ENCODE measurements around the gene CHST11. TPM values are rescaled to one million over a fixed set of nuclear protein-coding genes. Genes with fewer than 3 reads are reported as not detected.

Gene CHST11
- total and polyA plus RNA-seq, 4 donors, result 0.57 to 11.1 (median 3.7) TPM

- no peak for TF ChIP-seq FOXA2 (IDR thresholded peaks at IDR 0.05)
- Histone ChIP-seq H3K4me3 (ENCODE audit: low read depth in 1 of 3, low read length in 3 of 3) (no peak overlapping the region), H3K27ac (ENCODE audit: low read depth in 1 of 2, low read length in 2 of 2) (no peak overlapping the region), H3K9ac (ENCODE audit: low read depth in 1 of 2, low read length in 2 of 2) (no peak overlapping the region), H3K9me3 (ENCODE audit: control insufficient read depth in 4 of 4, low read length in 3 of 4) (no peaks in the 10 kb centered on the region), H3K27me3 (ENCODE audit: control insufficient read depth in 4 of 4, insufficient read depth in 4 of 4, low read length in 3 of 4) (no peaks in the 10 kb centered on the region), H3K36me3 (ENCODE audit: control insufficient read depth in 4 of 4, insufficient read depth in 3 of 4, low read depth in 1 of 4, low read length in 3 of 4) (no peaks in the 10 kb centered on the region), H3K4me1 (ENCODE audit: control insufficient read depth in 4 of 4, insufficient read depth in 4 of 4, low read length in 3 of 4) (no peaks in the 10 kb centered on the region)
- no peak for DNase-seq (ENCODE audit: low spot score)
- WGBS, result 88% methylated on average over 3 of the region's 3 CpGs
Observed at GRCh38 chr12:104479123-104479662, 22.4 kb downstream of the CHST11 start.

GRCh38 chr12:104480012-104480411 is 23.3 kb downstream of the CHST11 start:
- no peak for DNase-seq (ENCODE audit: low spot score)
- Histone ChIP-seq H3K27me3 (ENCODE audit: control insufficient read depth in 4 of 4, insufficient read depth in 4 of 4, low read length in 3 of 4) (no peaks in the 10 kb centered on the region), H3K36me3 (ENCODE audit: control insufficient read depth in 4 of 4, insufficient read depth in 3 of 4, low read depth in 1 of 4, low read length in 3 of 4) (no peaks in the 10 kb centered on the region), H3K4me1 (ENCODE audit: control insufficient read depth in 4 of 4, insufficient read depth in 4 of 4, low read length in 3 of 4) (no peaks in the 10 kb centered on the region), H3K4me3 (ENCODE audit: low read depth in 1 of 3, low read length in 3 of 3) (no peak overlapping the region), H3K9ac (ENCODE audit: low read depth in 1 of 2, low read length in 2 of 2) (no peak overlapping the region), H3K27ac (ENCODE audit: low read depth in 1 of 2, low read length in 2 of 2) (no peak overlapping the region), H3K9me3 (ENCODE audit: control insufficient read depth in 4 of 4, low read length in 3 of 4) (no peaks in the 10 kb centered on the region)
- 85% methylated on average over 3 of the region's 3 CpGs for WGBS
- no peak for TF ChIP-seq JUND (IDR thresholded peaks at IDR 0.05)
- TF ChIP-seq SP1 (IDR thresholded peaks at IDR 0.05), result no peak
- TF ChIP-seq RAD21 (IDR thresholded peaks at IDR 0.05), result no peak
- no peak for TF ChIP-seq YY1 (IDR thresholded peaks at IDR 0.05)
- TF ChIP-seq EGR1 (IDR thresholded peaks at IDR 0.05; ENCODE audit: low read depth in 2 of 2), result no peak
- TF ChIP-seq GABPA (IDR thresholded peaks at IDR 0.05 in 1 of 2, conservative IDR thresholded peaks at IDR 0.05 in 1 of 2), result no peak
- TF ChIP-seq REST (IDR thresholded peaks at IDR 0.05), result no peak

GRCh38 chr12:104480826-104481440 is 24.2 kb downstream of the CHST11 start:
- H3K9me3 ChIP-seq (ENCODE audit: control insufficient read depth in 4 of 4, low read length in 3 of 4), result no peaks in the 10 kb centered on the region
- H3K27ac ChIP-seq (ENCODE audit: low read depth in 1 of 2, low read length in 2 of 2), result no peak overlapping the region
- no peak overlapping the region for H3K9ac ChIP-seq (ENCODE audit: low read depth in 1 of 2, low read length in 2 of 2)
- DNase-seq (ENCODE audit: low spot score), result no peak
- no peaks in the 10 kb centered on the region for H3K4me1 ChIP-seq (ENCODE audit: control insufficient read depth in 4 of 4, insufficient read depth in 4 of 4, low read length in 3 of 4)
- no peaks in the 10 kb centered on the region for H3K27me3 ChIP-seq (ENCODE audit: control insufficient read depth in 4 of 4, insufficient read depth in 4 of 4, low read length in 3 of 4)
- H3K36me3 ChIP-seq (ENCODE audit: control insufficient read depth in 4 of 4, insufficient read depth in 3 of 4, low read depth in 1 of 4, low read length in 3 of 4), result no peaks in the 10 kb centered on the region
- TF ChIP-seq JUND (IDR thresholded peaks at IDR 0.05), result no peak
- no peak for TF ChIP-seq RAD21 (IDR thresholded peaks at IDR 0.05)
- TF ChIP-seq FOXA1 (IDR thresholded peaks at IDR 0.05), result no peak
- TF ChIP-seq MAX (IDR thresholded peaks at IDR 0.05), result no peak
- TF ChIP-seq HNF4G (IDR thresholded peaks at IDR 0.05), result no peak
- TF ChIP-seq CTCF (IDR thresholded peaks at IDR 0.05; ENCODE audit: low read depth, low read length, missing input control), result no peak
- no peak for TF ChIP-seq SP1 (IDR thresholded peaks at IDR 0.05)
- no peak for TF ChIP-seq ATF3 (IDR thresholded peaks at IDR 0.05)
- no peak for TF ChIP-seq YY1 (IDR thresholded peaks at IDR 0.05)
- no peak for TF ChIP-seq ZBTB33 (IDR thresholded peaks at IDR 0.05)
- no peak for TF ChIP-seq NR2F2 (IDR thresholded peaks at IDR 0.05)
- no peak for TF ChIP-seq EGR1 (IDR thresholded peaks at IDR 0.05; ENCODE audit: low read depth in 2 of 2)
- no peak for TF ChIP-seq GABPA (IDR thresholded peaks at IDR 0.05 in 1 of 2, conservative IDR thresholded peaks at IDR 0.05 in 1 of 2)
- 84% methylated on average over 11 of the region's 11 CpGs for WGBS
- no peak overlapping the region for H3K4me3 ChIP-seq (ENCODE audit: low read depth in 1 of 3, low read length in 3 of 3)

Data from liver (tissue), 9 donors.